Choroid plexus epithelial cell (primary cell): ENCODE data around the gene NHS.

Source experiments
- DNase-seq: peaks from one replicate; pipeline ENCODE4 v3.0.0-alpha.2; 2010; ENCODE audit warnings: low read depth
- H3K4me3 ChIP-seq: 2 replicates; pipeline ENCODE4 v1.5.1; 2011; ENCODE audit warnings: low read depth, mild to moderate bottlenecking, control low read depth, low read length, moderate library complexity
- TF ChIP-seq, protein P1 (sequence below): conservative IDR thresholded peaks from 2 replicates; pipeline ENCODE4 v1.5.1; 2011; ENCODE audit warnings: low read depth, mild to moderate bottlenecking, control low read depth, inconsistent platforms, low read length, moderate library complexity

Gene NHS

GRCh38 chrX:17481086-17481485, 106.1 kb downstream of the NHS start:
- TF ChIP-seq, protein P1, sequence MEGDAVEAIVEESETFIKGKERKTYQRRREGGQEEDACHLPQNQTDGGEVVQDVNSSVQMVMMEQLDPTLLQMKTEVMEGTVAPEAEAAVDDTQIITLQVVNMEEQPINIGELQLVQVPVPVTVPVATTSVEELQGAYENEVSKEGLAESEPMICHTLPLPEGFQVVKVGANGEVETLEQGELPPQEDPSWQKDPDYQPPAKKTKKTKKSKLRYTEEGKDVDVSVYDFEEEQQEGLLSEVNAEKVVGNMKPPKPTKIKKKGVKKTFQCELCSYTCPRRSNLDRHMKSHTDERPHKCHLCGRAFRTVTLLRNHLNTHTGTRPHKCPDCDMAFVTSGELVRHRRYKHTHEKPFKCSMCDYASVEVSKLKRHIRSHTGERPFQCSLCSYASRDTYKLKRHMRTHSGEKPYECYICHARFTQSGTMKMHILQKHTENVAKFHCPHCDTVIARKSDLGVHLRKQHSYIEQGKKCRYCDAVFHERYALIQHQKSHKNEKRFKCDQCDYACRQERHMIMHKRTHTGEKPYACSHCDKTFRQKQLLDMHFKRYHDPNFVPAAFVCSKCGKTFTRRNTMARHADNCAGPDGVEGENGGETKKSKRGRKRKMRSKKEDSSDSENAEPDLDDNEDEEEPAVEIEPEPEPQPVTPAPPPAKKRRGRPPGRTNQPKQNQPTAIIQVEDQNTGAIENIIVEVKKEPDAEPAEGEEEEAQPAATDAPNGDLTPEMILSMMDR, result no peak
- no peak for DNase-seq
- H3K4me3 ChIP-seq, result no peak overlapping the region

DNA sequence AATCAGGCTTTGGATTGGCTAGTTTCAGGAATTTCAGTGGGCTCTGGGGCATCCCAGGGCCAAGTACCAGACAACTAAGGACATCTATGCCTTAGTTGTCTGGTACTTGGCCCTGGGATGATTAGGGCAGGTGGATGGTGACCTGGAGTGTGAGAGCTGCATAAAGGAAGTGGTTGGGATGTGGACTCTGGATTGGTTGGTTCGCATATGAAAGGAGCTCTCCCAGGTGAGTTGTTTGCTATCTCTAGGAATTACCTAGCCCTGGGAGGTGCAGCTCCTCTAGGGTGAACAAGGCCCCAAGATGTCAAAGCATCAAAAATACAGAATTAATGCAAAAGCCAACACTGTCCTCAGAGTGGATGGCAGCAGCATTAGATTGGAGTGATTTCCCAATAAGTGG, 109.6 kb downstream of the NHS start:
- DNase-seq, result no peak
- TF ChIP-seq, protein P1, result no peak
- no peak overlapping the region for H3K4me3 ChIP-seq

GRCh38 chrX:17485391-17485790, 110.4 kb downstream of the NHS start:
- H3K4me3 ChIP-seq, result no peak overlapping the region
- TF ChIP-seq, protein P1, result no peak
- DNase-seq, result no peak

GRCh38 chrX:17488036-17488435, 113.0 kb downstream of the NHS start:
- TF ChIP-seq, protein P1, result no peak
- H3K4me3 ChIP-seq, result no peak overlapping the region
- peak; percentile 59 for DNase-seq

DNA sequence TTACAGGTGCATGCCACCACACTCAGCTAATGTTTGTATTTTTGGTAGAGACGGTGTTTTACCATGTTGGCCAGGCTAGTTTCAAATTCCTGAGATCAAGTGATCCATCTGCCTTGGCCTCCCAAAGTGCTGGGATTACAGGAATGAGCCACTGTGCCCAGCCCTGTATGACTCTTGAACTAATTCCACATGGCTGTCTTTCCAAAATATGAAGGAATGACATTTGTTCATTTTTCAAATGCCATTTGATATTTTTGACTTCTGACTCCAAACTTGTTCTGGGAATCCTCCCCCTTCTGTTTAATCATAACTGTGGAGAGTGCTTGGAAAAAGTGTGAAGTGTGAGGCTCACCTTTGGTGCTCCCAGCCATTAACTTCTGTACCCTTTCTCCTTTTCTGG, 119.2 kb downstream of the NHS start:
- TF ChIP-seq, protein P1, result no peak
- DNase-seq, result no peak
- H3K4me3 ChIP-seq, result no peak overlapping the region

DNA sequence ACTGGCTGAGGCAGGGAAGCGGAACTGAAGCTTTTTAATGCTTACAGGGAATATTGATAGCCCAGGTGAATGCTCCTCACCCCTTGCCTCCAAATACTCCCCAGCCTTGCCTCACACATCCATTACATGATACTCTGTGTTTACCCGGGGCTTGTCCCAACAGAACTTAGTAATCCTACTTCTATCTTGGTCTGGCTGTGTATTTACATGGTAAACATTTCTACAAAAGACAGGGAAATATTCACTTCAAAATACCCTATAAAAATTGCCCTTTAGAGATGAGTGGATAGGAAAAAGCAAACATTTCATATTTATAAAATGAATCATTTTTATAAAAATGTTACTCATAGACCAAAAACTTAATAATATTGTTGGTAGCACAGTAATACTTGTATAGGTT, 120.1 kb downstream of the NHS start:
- DNase-seq, result no peak
- no peak overlapping the region for H3K4me3 ChIP-seq
- TF ChIP-seq, protein P1, result no peak

- DNase-seq, result no peak
These were observed 121.4 kb downstream of the NHS start for GRCh38 chrX:17496407-17496806.

More at GRCh38 chrX:17496407-17496806, 121.4 kb downstream of the NHS start:
- no peak overlapping the region for H3K4me3 ChIP-seq
- TF ChIP-seq, protein P1, result no peak
